T47D (cell line): Measurements from ENCODE around the gene DIPK2A.

Source experiments
- DNase-seq, 2 experiments: peaks; one replicate each; pipeline versions ENCODE4 v3.0.0 to v3.0.0-alpha.2; 2011 to 2012; ENCODE audit warnings: low read depth in 1 of 2, low spot score in 1 of 2
- JUND ChIP-seq: IDR thresholded peaks from 2 replicates; pipeline ENCODE4 v1.6.1; 2012; ENCODE audit warnings: low read depth
- in situ Hi-C: cut with HindIII; loops from 2 replicates; pipeline ENCODE4 v1.10.0; 2016; ENCODE audit warnings: low sequenced_read_pairs, low pct_unique_long_range_greater_than_20kb

The DIPK2A gene

DNA sequence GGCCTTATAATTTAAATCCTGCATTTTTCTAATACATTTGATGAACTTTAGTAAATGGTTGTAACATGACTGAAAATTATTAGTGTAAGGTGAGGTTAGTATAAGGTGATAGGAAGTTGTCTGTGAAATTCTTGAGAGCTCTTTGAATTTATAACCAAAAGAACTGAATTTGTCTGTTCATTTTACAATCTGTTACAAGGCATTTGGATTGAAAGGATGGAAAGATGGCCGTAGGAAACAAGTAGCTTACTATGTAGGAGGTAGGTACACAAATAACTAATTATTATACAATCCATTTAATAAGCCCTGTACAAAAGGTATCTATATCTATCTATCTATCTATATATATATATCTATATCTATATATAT, 6.6 kb downstream of the DIPK2A start:
- TF ChIP-seq JUND, result no peak
- no peak for DNase-seq
- in situ Hi-C loops, result no loop called here

DNA sequence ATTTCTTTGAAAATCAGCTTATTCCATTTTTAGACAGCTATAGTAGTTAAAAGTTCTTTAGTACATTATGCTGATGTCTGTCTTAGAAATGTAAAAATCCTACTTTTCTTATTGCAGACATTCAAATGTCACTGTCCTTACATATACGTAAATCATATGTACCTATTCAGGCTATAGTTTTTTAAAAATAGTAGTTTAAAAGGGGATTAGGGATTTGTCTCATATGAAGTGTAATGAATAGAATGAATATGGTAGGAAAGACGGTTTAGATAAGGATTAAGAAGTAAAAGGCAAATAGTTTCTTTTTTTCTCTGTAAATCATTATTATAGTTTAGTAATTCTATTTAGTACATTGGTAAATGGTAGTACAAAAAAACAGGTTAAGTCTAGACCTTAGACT, 7.4 kb downstream of the DIPK2A start:
- in situ Hi-C loops, result no loop called here
- TF ChIP-seq JUND, result no peak
- no peak for DNase-seq

DNA sequence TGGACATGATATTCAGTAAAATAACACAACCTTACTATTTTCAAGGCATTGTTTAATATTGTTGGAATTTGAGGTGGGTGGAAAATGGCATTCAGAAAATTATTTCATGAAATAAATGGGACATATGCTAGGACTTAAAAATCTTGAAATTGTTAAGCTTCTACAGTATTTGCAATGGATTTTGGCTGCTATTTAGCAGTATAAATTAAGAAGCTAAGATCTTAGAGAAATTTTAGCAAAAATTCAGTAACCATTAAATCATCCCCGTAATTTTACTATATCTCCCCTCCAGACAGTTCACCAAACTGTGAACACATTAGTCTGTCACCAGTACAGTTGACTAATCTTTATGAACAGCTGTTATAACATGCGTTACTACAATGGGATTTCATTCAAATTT, 8.2 kb downstream of the DIPK2A start:
- DNase-seq, result no peak
- in situ Hi-C loops, result no loop called here

GRCh38 chr3:143988306-143988705, 16.7 kb downstream of the DIPK2A start:
- no peak for TF ChIP-seq JUND
- in situ Hi-C loops, result no loop called here
- no peak for DNase-seq

More for the DNA sequence above, 8.2 kb downstream of the DIPK2A start:
- no peak for TF ChIP-seq JUND

- DNase-seq, result no peak
- in situ Hi-C loops, result no loop called here
- no peak for TF ChIP-seq JUND
These were observed 17.8 kb downstream of the DIPK2A start for GRCh38 chr3:143989461-143989860.

GRCh38 chr3:143991713-143992112, 20.1 kb downstream of the DIPK2A start:
- no peak for TF ChIP-seq JUND
- in situ Hi-C loops, result no loop called here
- no peak for DNase-seq

DNA sequence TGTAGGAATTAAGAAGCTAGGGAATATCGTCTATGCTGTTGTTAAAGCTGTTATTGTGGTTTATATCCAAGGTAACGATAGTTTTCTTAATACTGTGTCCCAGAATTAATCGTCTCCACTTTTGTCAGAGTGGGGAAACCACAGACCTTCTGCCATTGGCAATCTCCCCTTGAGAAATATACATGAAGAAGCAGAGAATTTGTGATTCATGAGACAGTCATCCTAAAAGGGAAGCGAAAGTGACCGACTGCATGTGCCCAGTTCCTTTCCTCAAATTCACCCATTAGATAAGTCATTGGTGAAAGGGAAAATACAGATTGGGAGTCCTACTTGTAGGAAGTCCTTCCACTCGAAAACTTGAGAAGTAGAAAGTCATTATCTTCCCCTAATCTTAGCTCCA, 26.6 kb downstream of the DIPK2A start:
- TF ChIP-seq JUND, result no peak
- in situ Hi-C loops, result no loop called here
- DNase-seq, result no peak

- TF ChIP-seq JUND, result no peak
- no peak for DNase-seq
- in situ Hi-C loops, result no loop called here
These were observed 31.4 kb downstream of the DIPK2A start for GRCh38 chr3:144003051-144003450.

- no peak for DNase-seq
- TF ChIP-seq JUND, result no peak
- in situ Hi-C loops, result no loop called here
These were observed 38.7 kb downstream of the DIPK2A start for GRCh38 chr3:144010371-144010770.

- no peak for TF ChIP-seq JUND
- in situ Hi-C loops, result no loop called here
- no peak for DNase-seq
These were observed 39.7 kb downstream of the DIPK2A start for GRCh38 chr3:144011251-144011799.

DNA sequence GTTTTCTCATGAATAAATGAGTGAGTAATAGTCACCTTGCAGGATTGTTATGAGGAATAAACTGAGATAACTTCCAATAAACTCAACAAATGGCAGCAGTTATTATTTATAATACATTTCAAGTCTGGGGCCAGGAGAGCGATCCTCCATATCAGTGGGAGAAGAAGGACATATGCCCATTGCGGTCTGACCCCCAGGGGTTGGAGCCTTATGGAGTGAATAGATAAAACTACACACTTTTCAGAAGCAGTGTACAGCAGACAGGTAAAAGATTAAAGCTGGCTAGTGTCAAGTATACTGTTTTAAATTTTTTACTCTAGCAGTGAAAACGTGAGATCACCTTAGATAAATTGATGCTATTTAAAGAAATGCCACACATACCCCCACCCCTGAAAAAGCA, 43.5 kb downstream of the DIPK2A start:
- in situ Hi-C loops, result no loop called here
- no peak for TF ChIP-seq JUND
- no peak for DNase-seq

DNA sequence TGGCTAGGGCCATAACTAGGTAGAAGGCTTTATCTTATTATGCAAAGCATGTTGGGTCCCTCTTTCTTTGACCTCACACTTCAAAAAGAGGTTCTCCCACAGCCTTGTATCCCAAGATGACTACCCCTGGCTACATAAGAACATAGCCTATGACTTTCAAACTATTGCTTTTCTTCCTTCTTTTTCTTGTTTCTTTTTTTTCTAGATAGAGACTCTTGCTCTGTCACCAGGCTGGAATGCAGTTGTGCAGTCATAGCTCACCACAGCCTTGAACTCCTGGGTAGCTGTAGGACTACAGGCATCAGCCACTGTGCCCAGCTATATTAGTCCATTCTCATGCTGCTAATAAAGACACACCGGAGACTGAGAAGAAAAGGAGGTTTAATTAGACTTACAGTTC, 47.2 kb downstream of the DIPK2A start:
- DNase-seq, result no peak
- TF ChIP-seq JUND, result no peak
- in situ Hi-C loops, result no loop called here
